K562 (cell line): ENCODE results near the gene UQCC5.

ENCODE experiments used
- BRD9 ChIP-seq: fragments of 450-650 bp; IDR thresholded peaks from 2 replicates; pipeline ENCODE4 v1.6.1; 2018; ENCODE audit warnings: low read depth; ENCODE audit not compliant: partially characterized antibody
- CTBP1 ChIP-seq: fragments of 450-650 bp; IDR thresholded peaks from 2 replicates; pipeline ENCODE4 v1.6.1; 2016; ENCODE audit warnings: borderline replicate concordance
- CTCF ChIP-seq, 3 experiments: IDR thresholded peaks in 2 of 3; conservative IDR thresholded peaks in 1 of 3; 2 replicates each; pipeline ENCODE4 v1.5.1; 2011 to 2012; ENCODE audit warnings: low read length in 3 of 3, mild to moderate bottlenecking in 3 of 3, control low read depth in 2 of 3, improper control_type of control experiment in 1 of 3, inconsistent platforms in 1 of 3, low read depth in 1 of 3, mixed read lengths in 1 of 3, moderate library complexity in 1 of 3; ENCODE audit not compliant: insufficient read depth in 2 of 3
- ELF4 ChIP-seq: fragments of 450-650 bp; formaldehyde crosslinking; IDR thresholded peaks from 2 replicates; pipeline ENCODE4 v1.4.0; 2022; ENCODE audit warnings: missing genetic modification characterization
- HMG20B ChIP-seq: fragments of 250-450 bp; sonication (Bioruptor Pico); IDR thresholded peaks from 2 replicates; pipeline ENCODE4 v1.5.0; 2021; ENCODE audit warnings: mild to moderate bottlenecking
- JUND ChIP-seq, 2 experiments: IDR thresholded peaks; 2 replicates in 1 of 2; 3 replicates in 1 of 2; pipeline ENCODE4 v1.6.1; 2011; ENCODE audit warnings: borderline replicate concordance in 2 of 2, low read depth in 2 of 2, low read length in 2 of 2, improper control_type of control experiment in 1 of 2, missing biosample characterization in 1 of 2, missing genetic modification characterization in 1 of 2, missing genetic modification reagents in 1 of 2
- POLR2A ChIP-seq: fragments of 450-650 bp; conservative IDR thresholded peaks from 2 replicates; pipeline ENCODE4 v1.6.1; 2016
- RBBP5 ChIP-seq: fragments of 200-600 bp; sonication (generic); IDR thresholded peaks from 2 replicates; pipeline ENCODE4 v1.6.1; 2012; ENCODE audit warnings: borderline replicate concordance, mild to moderate bottlenecking, low read length, control low read depth, inconsistent platforms; ENCODE audit not compliant: insufficient read depth, poor library complexity, severe bottlenecking
- ZBTB43 ChIP-seq: sonication (generic); formaldehyde crosslinking; IDR thresholded peaks from 2 replicates; pipeline ENCODE4 v1.8.0; 2023; ENCODE audit warnings: mild to moderate bottlenecking, missing genetic modification reagents
- ZNF224 ChIP-seq: sonication (generic); formaldehyde crosslinking; IDR thresholded peaks from 2 replicates; pipeline ENCODE4 v1.8.0; 2022; ENCODE audit warnings: mild to moderate bottlenecking, missing genetic modification reagents
- ZNF232 ChIP-seq: sonication (generic); formaldehyde crosslinking; IDR thresholded peaks from 2 replicates; pipeline ENCODE4 v1.8.0; 2022; ENCODE audit warnings: mild to moderate bottlenecking, missing genetic modification reagents
- ZNF407 ChIP-seq: fragments of 450-650 bp; IDR thresholded peaks from 2 replicates; pipeline ENCODE4 v1.6.1; 2016; ENCODE audit warnings: low read depth
- TF ChIP-seq, protein P1 (sequence below): sonication (generic); formaldehyde crosslinking; IDR thresholded peaks from 2 replicates; pipeline ENCODE4 v1.8.0; 2023; ENCODE audit warnings: missing genetic modification reagents, mild to moderate bottlenecking, borderline replicate concordance

- TF ChIP-seq ELF4 (CRISPR knock-in tag) (no peak), CTBP1 (no peak), CTCF (IDR thresholded peaks at IDR 0.05 in 2 of 3, conservative IDR thresholded peaks at IDR 0.05 in 1 of 3; ENCODE audit: insufficient read depth in 2 of 3, low read depth in 1 of 3, low read length in 3 of 3) (no peak), JUND (IDR thresholded peaks at IDR 0.05; ENCODE audit: borderline replicate concordance, low read depth, low read length) (no peak), JUND (tag; IDR thresholded peaks at IDR 0.05; ENCODE audit: borderline replicate concordance, low read depth, low read length) (no peak), BRD9 (no peak), ZNF232 (CRISPR knock-in tag) (no peak), ZNF407 (no peak), POLR2A (no peak), RBBP5 (no peak), HMG20B (no peak), ZNF224 (CRISPR knock-in tag) (no peak), ZBTB43 (CRISPR knock-in tag) (no peak)
- TF ChIP-seq, protein P1, sequence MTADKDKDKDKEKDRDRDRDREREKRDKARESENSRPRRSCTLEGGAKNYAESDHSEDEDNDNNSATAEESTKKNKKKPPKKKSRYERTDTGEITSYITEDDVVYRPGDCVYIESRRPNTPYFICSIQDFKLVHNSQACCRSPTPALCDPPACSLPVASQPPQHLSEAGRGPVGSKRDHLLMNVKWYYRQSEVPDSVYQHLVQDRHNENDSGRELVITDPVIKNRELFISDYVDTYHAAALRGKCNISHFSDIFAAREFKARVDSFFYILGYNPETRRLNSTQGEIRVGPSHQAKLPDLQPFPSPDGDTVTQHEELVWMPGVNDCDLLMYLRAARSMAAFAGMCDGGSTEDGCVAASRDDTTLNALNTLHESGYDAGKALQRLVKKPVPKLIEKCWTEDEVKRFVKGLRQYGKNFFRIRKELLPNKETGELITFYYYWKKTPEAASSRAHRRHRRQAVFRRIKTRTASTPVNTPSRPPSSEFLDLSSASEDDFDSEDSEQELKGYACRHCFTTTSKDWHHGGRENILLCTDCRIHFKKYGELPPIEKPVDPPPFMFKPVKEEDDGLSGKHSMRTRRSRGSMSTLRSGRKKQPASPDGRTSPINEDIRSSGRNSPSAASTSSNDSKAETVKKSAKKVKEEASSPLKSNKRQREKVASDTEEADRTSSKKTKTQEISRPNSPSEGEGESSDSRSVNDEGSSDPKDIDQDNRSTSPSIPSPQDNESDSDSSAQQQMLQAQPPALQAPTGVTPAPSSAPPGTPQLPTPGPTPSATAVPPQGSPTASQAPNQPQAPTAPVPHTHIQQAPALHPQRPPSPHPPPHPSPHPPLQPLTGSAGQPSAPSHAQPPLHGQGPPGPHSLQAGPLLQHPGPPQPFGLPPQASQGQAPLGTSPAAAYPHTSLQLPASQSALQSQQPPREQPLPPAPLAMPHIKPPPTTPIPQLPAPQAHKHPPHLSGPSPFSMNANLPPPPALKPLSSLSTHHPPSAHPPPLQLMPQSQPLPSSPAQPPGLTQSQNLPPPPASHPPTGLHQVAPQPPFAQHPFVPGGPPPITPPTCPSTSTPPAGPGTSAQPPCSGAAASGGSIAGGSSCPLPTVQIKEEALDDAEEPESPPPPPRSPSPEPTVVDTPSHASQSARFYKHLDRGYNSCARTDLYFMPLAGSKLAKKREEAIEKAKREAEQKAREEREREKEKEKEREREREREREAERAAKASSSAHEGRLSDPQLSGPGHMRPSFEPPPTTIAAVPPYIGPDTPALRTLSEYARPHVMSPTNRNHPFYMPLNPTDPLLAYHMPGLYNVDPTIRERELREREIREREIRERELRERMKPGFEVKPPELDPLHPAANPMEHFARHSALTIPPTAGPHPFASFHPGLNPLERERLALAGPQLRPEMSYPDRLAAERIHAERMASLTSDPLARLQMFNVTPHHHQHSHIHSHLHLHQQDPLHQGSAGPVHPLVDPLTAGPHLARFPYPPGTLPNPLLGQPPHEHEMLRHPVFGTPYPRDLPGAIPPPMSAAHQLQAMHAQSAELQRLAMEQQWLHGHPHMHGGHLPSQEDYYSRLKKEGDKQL (CRISPR knock-in tag), result no peak
Measured at GRCh38 chr3:52555056-52555455, 18.7 kb downstream of the UQCC5 start.
